IPS-20b (cell line): ENCODE results near the gene RNF13.

ENCODE experiments used
- H3K27ac ChIP-seq: one replicate; pipeline ENCODE4 v1.5.1; 2013; ENCODE audit warnings: low read length
- H3K27me3 ChIP-seq: 2 replicates; pipeline ENCODE4 v1.6.1; 2013; ENCODE audit warnings: mild to moderate bottlenecking, low read length, inconsistent platforms; ENCODE audit not compliant: insufficient read depth
- H3K36me3 ChIP-seq: 2 replicates; pipeline ENCODE4 v1.6.1; 2013; ENCODE audit warnings: low read depth, mild to moderate bottlenecking, inconsistent platforms, low read length, moderate library complexity; ENCODE audit not compliant: insufficient read depth
- H3K4me1 ChIP-seq: 2 replicates; pipeline ENCODE4 v1.6.1; 2013; ENCODE audit warnings: mild to moderate bottlenecking, control low read depth, inconsistent platforms, low read length, moderate library complexity; ENCODE audit not compliant: insufficient read depth
- H3K4me3 ChIP-seq: 2 replicates; pipeline ENCODE4 v1.5.1; 2013; ENCODE audit warnings: mild to moderate bottlenecking, low read length, inconsistent platforms
- H3K9ac ChIP-seq: 2 replicates; pipeline ENCODE4 v1.6.1; 2013; ENCODE audit warnings: low read depth, mild to moderate bottlenecking, inconsistent platforms, low read length, moderate library complexity
- H3K9me3 ChIP-seq: 2 replicates; pipeline ENCODE4 v1.6.1; 2013; ENCODE audit warnings: mild to moderate bottlenecking, low read depth, low read length, inconsistent platforms; ENCODE audit not compliant: insufficient read depth

RNF13 gene

GRCh38 chr3:149959443-149959842, 146.4 kb downstream of the RNF13 start:
- Histone ChIP-seq H3K4me3 (no peak overlapping the region), H3K27me3 (no peaks in the 10 kb centered on the region), H3K36me3 (peaks cover 72% of the 10 kb centered on the region), H3K9me3 (no peaks in the 10 kb centered on the region), H3K27ac (no peak overlapping the region), H3K9ac (no peak overlapping the region), H3K4me1 (no peaks in the 10 kb centered on the region; the same call in 1 of the 2 replicates)

DNA sequence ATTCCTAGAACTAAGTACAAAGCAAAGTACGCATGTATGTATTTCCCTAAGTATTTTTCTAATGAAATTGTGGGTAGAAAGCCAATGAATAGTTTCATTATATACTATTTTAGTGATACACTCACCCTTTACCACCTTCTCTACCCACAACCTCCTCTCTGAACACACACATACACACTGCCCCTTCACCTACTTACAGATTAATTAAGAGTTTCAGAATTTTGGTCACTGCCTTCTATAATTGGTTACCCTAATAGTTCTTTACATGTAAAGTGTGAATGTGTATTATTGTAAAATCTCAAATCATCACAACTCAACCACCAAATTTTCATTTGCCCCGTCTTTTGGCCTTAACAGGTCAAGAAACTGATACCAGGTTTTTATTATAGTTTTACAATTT, 150.5 kb downstream of the RNF13 start:
- H3K4me1 ChIP-seq = peaks cover 25% of the 10 kb centered on the region; the same call in 1 of the 2 replicates
- H3K27ac ChIP-seq = no peak overlapping the region
- no peaks in the 10 kb centered on the region for H3K27me3 ChIP-seq
- H3K9ac ChIP-seq = no peak overlapping the region
- H3K4me3 ChIP-seq = no peak overlapping the region
- peaks cover 92% of the 10 kb centered on the region for H3K36me3 ChIP-seq
- no peaks in the 10 kb centered on the region for H3K9me3 ChIP-seq

DNA sequence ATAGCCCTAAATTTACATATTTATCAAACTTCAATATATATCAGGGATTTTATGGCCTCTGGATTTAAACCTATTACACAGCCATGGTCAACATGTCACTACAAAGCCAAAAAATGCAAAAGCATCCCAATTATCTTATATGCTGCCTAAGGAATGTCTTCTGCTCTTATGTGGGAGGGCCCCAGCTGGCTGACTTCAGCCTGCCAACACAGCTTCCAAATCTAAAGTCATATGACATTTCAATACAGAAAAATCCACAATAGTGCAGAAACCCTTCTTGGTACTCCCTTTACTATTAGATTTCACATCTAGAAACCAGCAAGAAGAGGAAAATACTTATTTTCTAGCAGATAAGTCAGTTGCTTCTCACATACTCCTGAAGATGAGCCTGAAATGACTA, 151.3 kb downstream of the RNF13 start:
- Histone ChIP-seq H3K36me3 (peaks cover 86% of the 10 kb centered on the region), H3K4me1 (peaks cover 28% of the 10 kb centered on the region; the same call in 1 of the 2 replicates), H3K9ac (no peak overlapping the region)

DNA sequence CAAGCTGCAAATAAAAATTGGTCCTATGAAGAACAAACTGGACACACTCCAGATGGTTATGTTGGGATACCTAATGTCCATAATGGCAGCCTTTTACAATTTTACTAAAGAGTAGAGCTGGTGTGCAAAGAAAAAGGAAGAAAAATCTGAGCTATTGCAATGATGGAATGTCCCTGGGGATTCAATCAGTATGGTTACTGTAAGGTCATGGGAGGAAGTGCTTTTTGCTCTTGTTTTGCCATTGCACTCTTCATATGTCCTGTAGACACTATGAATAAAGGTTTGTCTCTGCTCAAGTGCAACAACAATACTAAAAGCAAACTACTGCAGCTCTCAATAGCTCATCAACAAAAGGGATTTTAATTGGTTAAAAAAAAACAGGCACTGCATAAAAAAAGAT, 152.3 kb downstream of the RNF13 start:
- Histone ChIP-seq H3K4me1 (peaks cover 28% of the 10 kb centered on the region; the same call in 1 of the 2 replicates), H3K4me3 (no peak overlapping the region), H3K9ac (no peak overlapping the region), H3K9me3 (no peaks in the 10 kb centered on the region), H3K27ac (no peak overlapping the region), H3K27me3 (no peaks in the 10 kb centered on the region), H3K36me3 (peaks cover 78% of the 10 kb centered on the region)

More for the DNA sequence above, 151.3 kb downstream of the RNF13 start:
- no peaks in the 10 kb centered on the region for H3K27me3 ChIP-seq
- no peaks in the 10 kb centered on the region for H3K9me3 ChIP-seq
- no peak overlapping the region for H3K27ac ChIP-seq
- no peak overlapping the region for H3K4me3 ChIP-seq

DNA sequence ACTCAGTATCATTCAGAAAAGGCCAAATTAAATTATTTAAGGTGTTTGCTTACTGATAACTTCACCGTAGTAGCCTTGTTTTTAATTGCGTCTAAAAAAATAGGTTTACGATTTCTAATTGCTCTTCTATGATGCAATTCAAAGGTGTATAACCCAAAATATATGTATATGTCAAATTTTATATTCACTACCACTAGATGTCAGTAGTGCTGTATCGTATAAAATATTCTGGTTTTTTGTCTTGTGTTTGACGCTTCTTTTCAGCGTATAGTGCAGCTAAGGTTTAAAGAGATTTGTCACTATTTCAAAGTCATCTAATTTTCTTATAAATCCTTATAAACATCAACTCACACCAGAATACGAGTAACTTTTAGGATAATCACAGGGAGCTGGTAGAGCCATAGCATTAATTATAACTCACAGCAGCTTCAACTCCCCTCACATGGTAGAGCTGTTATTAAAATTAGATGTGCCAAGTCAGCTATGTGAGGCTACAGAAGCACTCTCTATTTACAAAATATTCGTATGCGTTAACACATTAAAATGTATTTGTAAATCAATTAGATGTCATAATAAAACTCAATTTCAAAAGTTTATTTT, 154.2 kb downstream of the RNF13 start:
- Histone ChIP-seq H3K9ac (peak overlapping the region; percentile 97; the same call in 1 of the 2 replicates), H3K36me3 (peaks cover 62% of the 10 kb centered on the region), H3K4me1 (peaks cover 30% of the 10 kb centered on the region; the same call in 1 of the 2 replicates), H3K27ac (no peak overlapping the region), H3K27me3 (no peaks in the 10 kb centered on the region), H3K9me3 (no peaks in the 10 kb centered on the region), H3K4me3 (peak overlapping the region; percentile 92)

- H3K27ac ChIP-seq = no peak overlapping the region
- H3K4me3 ChIP-seq = peak overlapping the region; percentile 92
- peaks cover 53% of the 10 kb centered on the region for H3K36me3 ChIP-seq
- H3K4me1 ChIP-seq = peaks cover 33% of the 10 kb centered on the region; the same call in 1 of the 2 replicates
- no peaks in the 10 kb centered on the region for H3K9me3 ChIP-seq
- no peaks in the 10 kb centered on the region for H3K27me3 ChIP-seq
- peak overlapping the region; percentile 97 for H3K9ac ChIP-seq
Measured at GRCh38 chr3:149968216-149968615, 155.2 kb downstream of the RNF13 start.

DNA sequence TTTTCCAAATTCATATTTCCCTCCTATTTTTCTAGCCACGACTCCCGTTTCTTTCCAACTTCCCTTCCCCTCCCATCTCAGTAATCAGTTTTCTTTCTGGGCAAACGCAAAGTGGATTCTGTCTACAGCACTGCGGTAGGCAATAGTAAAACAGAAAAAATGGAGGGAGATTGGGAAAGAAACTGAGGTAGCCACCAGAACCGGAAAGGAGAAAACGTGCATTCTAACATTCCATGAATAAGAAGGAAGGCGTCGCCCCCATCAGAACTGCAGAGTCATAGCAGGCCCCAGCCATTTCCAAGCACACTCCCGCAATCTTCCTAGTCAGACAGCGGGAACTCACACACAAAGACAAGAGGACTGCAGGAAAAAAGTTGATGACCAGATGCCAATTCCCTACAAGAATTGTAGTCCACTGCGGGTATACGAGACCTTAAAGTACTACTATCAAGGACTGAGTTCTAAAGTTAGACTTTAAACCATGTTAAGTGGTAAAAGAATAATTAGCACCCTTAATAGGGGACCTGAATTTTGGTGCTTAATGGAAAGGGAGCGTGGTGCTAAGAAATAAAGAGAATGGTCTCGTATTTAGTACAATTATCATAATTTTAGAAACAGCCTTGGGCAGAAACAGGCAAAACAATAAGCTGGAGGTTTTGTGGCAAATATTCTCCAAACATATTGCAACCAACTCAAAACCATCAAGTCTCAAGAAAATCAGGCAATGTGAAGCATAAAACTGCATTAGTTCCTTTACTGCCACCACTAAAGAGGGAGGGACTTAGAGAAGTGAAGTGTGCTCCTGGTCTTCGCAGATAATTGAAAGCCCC, 156.3 kb downstream of the RNF13 start:
- peak overlapping the region; percentile 97 for H3K27ac ChIP-seq
- H3K9ac ChIP-seq = peak overlapping the region; percentile 97
- peaks cover 33% of the 10 kb centered on the region; the same call in 1 of the 2 replicates for H3K4me1 ChIP-seq
- H3K9me3 ChIP-seq = no peaks in the 10 kb centered on the region
- peak overlapping the region; percentile 92 for H3K4me3 ChIP-seq
- peaks cover 42% of the 10 kb centered on the region for H3K36me3 ChIP-seq
- H3K27me3 ChIP-seq = no peaks in the 10 kb centered on the region

DNA sequence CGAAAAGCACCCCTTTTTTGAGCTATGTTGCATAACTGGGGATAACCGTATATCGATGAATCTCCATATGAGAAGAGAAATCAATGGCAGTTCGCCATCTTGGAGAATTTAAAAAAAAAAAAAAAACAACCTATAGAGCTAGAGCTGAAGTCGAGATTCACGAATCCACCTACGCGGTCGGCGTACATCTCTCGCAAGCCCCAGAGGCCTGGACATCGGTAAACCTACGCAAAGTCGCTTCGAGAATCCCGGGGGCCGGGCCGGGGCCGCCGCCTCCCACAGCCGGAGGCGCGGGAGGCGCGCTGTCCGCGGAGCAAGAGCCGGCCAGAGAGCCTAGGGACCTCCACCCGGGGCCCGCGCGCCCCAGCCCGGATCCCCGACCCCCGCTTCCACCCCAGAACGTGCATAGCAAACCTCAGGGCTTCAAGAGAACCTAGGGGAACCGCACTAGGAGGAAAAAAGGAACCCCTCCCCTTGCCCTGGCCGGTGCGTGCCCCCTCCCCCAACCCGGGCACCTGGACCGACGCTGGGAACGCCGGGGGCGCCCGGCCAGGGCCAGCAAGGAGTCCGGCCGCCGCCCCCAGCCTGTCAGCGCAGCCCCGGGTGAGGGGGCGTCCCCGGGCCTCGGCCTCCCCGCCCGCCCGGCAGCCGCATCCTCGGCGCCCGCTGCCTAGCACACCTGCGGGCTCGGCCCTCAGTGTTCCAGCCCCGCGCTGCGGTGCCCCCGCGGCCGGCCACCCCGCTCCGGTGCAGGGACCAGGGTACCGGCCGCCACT, 157.1 kb downstream of the RNF13 start:
- Histone ChIP-seq H3K4me3 (peak overlapping the region; percentile 92), H3K9me3 (no peaks in the 10 kb centered on the region), H3K27me3 (no peaks in the 10 kb centered on the region), H3K9ac (peak overlapping the region; percentile 97), H3K27ac (peak overlapping the region; percentile 97), H3K4me1 (peaks cover 32% of the 10 kb centered on the region; the same call in 1 of the 2 replicates), H3K36me3 (peaks cover 34% of the 10 kb centered on the region)

DNA sequence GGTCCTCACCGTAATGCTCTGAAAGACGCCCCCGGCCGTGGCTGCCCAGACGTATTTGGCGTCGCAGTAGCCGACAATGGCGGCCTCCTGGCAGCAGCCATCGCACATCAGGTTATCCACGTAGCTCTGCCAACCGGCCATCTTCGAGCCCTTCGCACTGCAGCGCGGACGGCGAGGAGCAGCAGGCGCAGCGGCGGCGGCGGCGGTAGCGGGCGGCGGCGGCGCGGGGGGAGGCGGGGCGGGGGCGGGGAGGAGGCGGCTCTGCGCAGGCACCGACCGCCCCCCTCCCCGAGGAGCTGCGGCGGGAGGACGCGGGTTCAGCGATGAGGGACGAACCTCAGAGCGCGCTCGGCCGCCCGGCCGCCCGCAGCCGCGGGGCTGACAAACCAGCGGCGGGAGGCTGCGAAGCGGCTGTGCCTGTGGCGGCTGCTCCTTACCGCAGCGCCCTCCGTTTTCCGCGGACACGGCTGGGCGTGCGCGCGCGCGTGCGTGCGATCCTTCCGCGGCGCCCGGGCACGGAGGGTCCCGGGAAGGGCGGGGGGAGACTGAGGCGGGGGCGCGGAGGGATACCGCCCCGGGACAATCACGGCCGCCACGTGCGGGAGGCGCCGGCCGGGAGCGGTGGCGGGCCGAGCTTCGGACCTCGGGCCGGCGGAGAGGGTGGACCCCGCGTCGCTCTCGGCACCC, 157.8 kb downstream of the RNF13 start, which contains the start of gene PFN2:
Gene PFN2, minus strand, starts transcription at position 180 of the 687 bp plus-strand sequence. Its CDS starts 39 bp downstream, at position 141.
- no peaks in the 10 kb centered on the region for H3K9me3 ChIP-seq
- peak within 1 kb of the TSS; percentile 97 for H3K27ac ChIP-seq

DNA sequence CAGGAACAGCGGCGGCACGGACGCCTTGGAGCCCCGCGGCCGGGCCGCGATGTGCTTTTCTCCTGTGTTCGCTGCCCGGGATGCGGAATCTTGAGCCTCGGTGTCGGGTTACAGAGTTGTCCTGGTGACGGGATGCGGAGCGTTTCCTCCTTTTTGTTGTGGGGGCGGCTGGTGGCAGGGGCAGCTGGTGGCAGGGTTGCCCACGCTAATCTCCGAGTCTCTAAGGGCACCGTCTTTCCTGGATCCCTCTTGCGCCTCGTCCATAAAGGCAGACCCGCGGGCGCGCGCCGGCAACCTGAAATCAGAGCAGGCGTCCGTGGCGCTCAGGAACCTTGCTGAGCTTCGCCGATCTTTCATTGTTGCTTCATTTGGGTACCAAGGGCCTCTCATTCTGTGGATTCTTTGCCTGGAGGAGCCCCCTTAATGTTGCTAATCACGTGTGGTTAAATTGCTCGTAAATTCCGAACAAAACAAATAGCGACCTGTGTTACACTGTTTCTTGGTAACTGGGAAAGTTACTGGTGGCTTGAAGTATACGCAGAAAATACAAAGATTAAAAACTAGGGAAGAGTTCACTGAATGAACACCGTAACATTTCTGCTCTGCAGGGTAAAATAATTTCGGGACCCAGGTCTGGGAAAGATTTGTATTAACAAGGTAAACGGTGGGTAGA, 158.5 kb downstream of the RNF13 start:
- Histone ChIP-seq H3K9me3 (no peaks in the 10 kb centered on the region), H3K27ac (peak overlapping the region; percentile 78), H3K4me1 (peaks cover 21% of the 10 kb centered on the region; the same call in 1 of the 2 replicates), H3K36me3 (peaks cover 20% of the 10 kb centered on the region), H3K4me3 (peak overlapping the region; percentile 92), H3K9ac (peak overlapping the region; percentile 86), H3K27me3 (no peaks in the 10 kb centered on the region)

More for the DNA sequence above, 157.8 kb downstream of the RNF13 start, which contains the start of gene PFN2:
- no peaks in the 10 kb centered on the region for H3K27me3 ChIP-seq
- peaks cover 26% of the 10 kb centered on the region for H3K36me3 ChIP-seq
- H3K4me3 ChIP-seq = peak within 1 kb of the TSS; percentile 92
- H3K4me1 ChIP-seq = peaks cover 27% of the 10 kb centered on the region; the same call in 1 of the 2 replicates
- H3K9ac ChIP-seq = peak within 1 kb of the TSS; percentile 97
